Activated CD8-positive, alpha-beta memory T cell treated with anti-CD3 and anti-CD28 coated beads, Interleukin-2, amount 50 U/mL, for 1 hour (primary cell): ENCODE measurements around the gene KCNH6.

ENCODE experiments used
- DNase-seq: peaks from one replicate; pipeline ENCODE4 v3.0.0-alpha.2; 2020; ENCODE audit errors: extremely low read depth

KCNH6 gene

DNA sequence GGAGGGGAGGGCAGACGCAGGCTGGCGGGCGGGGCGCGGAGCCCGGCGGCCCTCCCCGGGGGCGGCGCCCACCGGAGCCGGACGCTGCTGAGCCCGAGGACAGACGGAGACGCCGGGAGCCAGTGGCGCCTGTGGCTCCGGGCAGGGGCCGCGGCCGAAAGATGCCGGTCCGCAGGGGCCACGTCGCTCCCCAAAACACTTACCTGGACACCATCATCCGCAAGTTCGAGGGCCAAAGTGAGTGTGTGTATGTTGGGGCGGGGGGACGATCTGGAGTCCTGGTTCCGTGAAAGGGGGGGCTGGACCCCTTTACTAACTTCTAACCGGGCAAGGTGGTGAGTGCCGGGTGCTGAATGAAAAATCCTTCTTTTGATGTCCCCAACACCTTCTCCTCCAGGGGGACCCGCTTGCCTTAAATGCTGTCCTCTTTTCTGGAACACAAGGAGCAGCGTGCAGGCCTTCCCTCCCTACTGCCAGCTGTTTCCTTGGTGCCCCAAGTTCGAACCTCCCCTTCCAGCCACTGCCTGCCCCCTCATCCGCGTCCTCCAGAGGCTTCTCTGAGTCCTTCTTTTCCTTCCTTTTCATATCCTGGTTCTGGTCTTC lies at the start of gene KCNH6:
TSS of gene KCNH6 (plus strand) at position 106 of the 603 bp plus-strand sequence. CDS start at position 162, 56 bp downstream.
- DNase-seq: no peak

DNA sequence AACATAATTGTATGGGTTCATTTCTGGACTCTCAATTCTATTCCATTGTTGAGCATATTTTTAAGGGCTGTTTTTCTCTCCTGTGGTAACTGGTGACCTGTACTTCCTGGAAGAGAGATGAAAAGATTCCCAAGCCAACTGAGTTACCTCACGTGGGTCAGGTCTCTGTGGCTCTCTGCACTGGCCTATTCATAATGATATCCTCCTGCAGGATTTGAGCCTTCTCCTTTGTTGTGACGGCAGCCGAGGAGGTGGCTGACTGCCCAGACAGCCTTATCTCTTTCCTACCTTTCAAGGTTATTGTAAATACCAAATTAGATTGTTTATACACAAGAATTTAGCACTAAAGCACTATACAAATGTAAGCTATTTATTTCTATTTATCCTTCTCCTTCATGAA lies 49.0 kb upstream of the KCNH6 start:
- no peak for DNase-seq

GRCh38 chr17:63474586-63475460 lies 48.3 kb upstream of the KCNH6 start:
- no peak for DNase-seq

GRCh38 chr17:63475491-63476412 lies 47.4 kb upstream of the KCNH6 start:
- DNase-seq: no peak

DNA sequence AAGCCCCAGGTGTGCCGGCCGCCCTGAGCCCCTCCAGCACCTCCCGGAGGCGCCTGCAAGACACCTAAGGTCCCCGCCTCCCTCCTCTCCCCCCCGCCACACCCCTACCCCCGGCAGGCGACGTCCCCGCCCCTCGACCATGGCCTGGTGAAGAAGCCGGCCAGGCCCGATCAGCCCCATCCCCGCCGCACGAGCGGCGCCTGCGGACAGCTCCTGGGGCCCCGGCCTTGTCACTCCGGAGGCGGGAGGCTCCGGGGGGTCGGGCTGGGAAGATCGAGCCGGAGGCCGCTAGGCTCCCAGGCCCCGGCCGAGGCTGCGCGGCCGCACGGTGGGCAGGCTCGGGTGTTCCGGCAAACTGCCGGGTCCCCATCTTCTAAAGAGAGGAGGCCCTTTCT lies 46.7 kb upstream of the KCNH6 start:
- no peak for DNase-seq

- DNase-seq: no peak
These were observed 46.2 kb upstream of the KCNH6 start, which contains the start of gene ACE for GRCh38 chr17:63476854-63477479. Gene ACE (plus strand): TSS chr17:63477061. CDS start chr17:63477095, 34 bp downstream.

- DNase-seq: no peak
These were observed 45.4 kb upstream of the KCNH6 start for GRCh38 chr17:63477480-63478440.

DNA sequence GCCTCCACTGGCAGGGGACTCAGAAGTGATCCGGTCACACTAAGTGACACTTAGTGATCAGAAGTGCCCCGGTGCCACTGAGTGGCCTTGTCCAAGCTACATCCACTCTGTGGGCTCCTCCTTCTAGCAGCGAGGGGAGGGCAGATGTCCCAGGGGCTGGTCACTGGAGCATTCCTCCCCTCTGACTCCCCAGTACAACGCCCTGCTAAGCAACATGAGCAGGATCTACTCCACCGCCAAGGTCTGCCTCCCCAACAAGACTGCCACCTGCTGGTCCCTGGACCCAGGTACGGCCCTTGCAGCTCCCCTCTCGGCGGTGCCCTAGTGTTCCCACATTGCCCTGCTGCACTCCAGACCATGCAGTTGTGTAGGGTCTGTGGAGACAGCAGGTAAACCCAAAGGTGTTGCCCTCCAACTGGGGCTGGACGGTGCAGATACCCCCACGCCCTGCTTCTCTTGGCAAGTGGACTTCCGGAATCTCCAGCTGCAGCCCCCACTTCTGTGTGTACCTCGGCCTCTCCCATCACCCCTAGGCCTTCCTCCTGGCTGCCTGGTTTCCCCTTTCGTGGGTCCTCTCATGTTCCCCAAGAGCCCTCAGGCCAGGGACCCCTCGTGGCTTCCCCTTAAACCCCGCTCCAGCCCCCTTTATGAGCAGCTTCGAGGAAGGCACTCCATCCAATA lies 44.2 kb upstream of the KCNH6 start:
- DNase-seq: peak; percentile 34

DNA sequence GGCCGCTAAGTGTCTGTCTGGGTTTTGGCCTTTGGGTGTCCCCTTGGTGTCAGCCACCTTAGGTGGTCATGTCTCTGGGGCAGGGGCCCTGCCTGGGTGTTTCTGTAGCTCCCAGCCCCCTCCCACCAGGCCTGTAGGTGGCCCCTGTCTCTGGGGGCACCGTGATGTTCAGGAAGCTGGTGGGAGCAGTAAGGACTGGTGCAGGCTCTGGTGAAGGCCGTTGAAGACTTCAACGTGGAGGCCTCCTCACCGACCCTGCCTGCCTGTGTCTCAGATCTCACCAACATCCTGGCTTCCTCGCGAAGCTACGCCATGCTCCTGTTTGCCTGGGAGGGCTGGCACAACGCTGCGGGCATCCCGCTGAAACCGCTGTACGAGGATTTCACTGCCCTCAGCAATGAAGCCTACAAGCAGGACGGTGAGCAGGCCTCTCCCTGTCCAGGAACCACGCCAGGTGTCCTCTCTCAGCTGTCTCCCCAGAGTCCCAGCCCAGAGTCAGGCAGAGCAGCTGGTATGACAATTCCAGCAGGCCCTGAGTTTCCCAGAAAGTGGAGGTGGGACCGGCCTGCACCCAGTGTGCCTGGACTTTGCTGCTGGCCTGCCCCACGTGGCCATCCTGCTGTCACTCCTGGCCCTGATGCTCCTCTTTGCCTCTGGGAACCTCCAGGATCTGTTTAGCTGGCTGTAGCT lies 43.5 kb upstream of the KCNH6 start:
- no peak for DNase-seq

DNA sequence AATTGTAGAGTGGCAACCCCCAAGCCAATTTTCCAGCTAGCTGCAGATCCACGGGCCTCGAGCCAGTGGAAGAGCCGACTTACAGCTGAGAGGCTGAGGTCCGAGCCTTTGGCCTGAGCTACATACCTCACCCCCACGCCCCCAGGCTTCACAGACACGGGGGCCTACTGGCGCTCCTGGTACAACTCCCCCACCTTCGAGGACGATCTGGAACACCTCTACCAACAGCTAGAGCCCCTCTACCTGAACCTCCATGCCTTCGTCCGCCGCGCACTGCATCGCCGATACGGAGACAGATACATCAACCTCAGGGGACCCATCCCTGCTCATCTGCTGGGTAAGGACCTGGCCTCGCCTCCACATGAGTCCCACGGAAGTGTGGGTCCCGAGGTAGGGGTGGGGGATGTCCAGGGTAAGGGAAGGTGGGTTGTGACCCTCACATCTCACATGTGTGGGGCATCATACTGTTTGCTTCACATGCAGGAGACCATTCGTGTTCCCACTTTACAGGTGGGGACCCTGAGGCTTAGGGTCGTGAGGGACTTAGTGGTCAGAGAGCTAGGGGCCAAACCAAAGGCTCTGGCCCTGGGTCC lies 42.9 kb upstream of the KCNH6 start:
- no peak for DNase-seq

GRCh38 chr17:63480826-63481487 lies 42.2 kb upstream of the KCNH6 start:
- DNase-seq: no peak

- DNase-seq: no peak
These were observed 41.7 kb upstream of the KCNH6 start for GRCh38 chr17:63481488-63481870.

DNA sequence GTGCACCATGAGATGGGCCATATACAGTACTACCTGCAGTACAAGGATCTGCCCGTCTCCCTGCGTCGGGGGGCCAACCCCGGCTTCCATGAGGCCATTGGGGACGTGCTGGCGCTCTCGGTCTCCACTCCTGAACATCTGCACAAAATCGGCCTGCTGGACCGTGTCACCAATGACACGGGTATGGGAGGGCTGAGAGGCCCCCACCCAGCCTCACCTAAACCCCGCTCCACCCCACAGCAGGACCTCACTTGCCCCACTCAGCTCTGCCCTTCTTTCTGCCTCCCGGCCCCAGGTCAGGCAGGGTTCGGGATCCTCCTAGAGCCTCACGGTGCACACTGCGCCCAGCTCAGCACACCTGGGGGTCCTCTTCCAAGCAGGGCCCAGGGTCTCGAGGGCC lies 40.6 kb upstream of the KCNH6 start:
- no peak for DNase-seq

GRCh38 chr17:63483038-63483437 lies 40.1 kb upstream of the KCNH6 start:
- no peak for DNase-seq

DNA sequence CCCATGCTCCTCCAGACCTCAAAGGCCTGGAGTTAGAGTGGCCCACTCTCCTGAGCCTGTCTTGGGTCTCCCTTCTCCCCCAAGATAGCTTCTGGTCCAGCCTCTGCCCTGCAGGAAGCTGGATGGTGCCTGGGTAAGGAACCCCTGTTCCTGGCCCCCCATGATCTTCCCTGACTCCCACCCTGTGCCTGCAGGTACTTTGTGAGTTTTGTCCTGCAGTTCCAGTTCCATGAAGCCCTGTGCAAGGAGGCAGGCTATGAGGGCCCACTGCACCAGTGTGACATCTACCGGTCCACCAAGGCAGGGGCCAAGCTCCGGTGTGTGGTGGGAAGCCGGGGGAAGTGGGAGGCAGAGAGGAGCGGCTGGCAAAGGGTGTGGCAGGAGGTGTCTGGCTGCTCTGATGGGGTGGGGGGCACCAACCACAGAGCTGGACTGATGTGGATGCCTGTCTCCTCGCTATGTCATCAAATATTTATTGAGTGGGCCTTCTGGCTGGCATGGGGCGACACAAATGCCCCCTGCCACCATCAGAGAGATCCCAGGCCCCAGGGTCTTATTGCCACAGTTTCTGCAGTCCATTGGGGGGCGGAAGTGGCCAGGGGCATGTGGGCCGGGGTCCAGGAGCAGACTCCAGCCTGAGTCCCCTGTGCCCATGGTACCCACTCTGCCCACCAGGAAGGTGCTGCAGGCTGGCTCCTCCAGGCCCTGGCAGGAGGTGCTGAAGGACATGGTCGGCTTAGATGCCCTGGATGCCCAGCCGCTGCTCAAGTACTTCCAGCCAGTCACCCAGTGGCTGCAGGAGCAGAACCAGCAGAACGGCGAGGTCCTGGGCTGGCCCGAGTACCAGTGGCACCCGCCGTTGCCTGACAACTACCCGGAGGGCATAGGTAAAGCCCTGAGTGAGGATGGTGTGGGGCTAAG lies 39.2 kb upstream of the KCNH6 start:
- no peak for DNase-seq

- DNase-seq: no peak
These were observed 36.7 kb upstream of the KCNH6 start for GRCh38 chr17:63486317-63487013.

DNA sequence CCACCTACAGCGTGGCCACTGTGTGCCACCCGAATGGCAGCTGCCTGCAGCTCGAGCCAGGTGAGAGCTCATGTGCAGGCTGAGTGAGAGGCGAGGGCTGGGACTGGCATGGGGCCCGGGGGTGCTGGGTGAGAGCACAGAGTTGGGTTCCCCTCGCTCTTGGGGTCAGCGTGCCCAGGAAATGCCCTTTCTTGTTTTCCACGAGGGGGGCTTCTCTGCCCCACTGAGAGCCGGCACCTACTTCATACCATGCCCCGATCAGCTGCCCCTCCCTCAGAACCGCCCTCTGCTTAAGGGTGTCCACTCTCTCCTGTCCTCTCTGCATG lies 36.2 kb upstream of the KCNH6 start:
- no peak for DNase-seq
